Measurements from ENCODE around the gene GABARAPL1. TPM values are rescaled to one million over a fixed set of nuclear protein-coding genes. Genes with fewer than 3 reads are reported as not detected.

GABARAPL1 gene
- total RNA-seq, 6 experiments from 2014 or later: 152 to 231 (median 162) TPM

GRCh38 chr12:10189653-10190052, 23.0 kb upstream of the GABARAPL1 start:
- Mint-ChIP-seq H3K27me3 (ENCODE audit: insufficient read depth) (peaks cover 2% of the 10 kb centered on the region), H3K9me3 (no peaks in the 10 kb centered on the region), H3K4me3 (peak overlapping the region; percentile 18; the same call in 1 of the 2 replicates), H3K27ac (peak overlapping the region; percentile 67), H3K4me1 (ENCODE audit: low read depth) (peaks cover 62% of the 10 kb centered on the region), H3K36me3 (ENCODE audit: low read depth) (no peaks in the 10 kb centered on the region)
- no peak for TF ChIP-seq CTCF (IDR thresholded peaks at IDR 0.05)
- peak; percentile 44 for DNase-seq

- H3K27me3 Mint-ChIP-seq (ENCODE audit: insufficient read depth): peaks cover 2% of the 10 kb centered on the region
- H3K27ac Mint-ChIP-seq: peak overlapping the region; percentile 87
- no peaks in the 10 kb centered on the region for H3K9me3 Mint-ChIP-seq
- H3K4me3 Mint-ChIP-seq: peak overlapping the region; percentile 64
- peak; percentile 78 for DNase-seq
- peak; percentile 81 for TF ChIP-seq CTCF (IDR thresholded peaks at IDR 0.05)
- peaks cover 63% of the 10 kb centered on the region for H3K4me1 Mint-ChIP-seq (ENCODE audit: low read depth)
- H3K36me3 Mint-ChIP-seq (ENCODE audit: low read depth): no peaks in the 10 kb centered on the region
These were observed 21.9 kb upstream of the GABARAPL1 start for GRCh38 chr12:10190558-10191388.

- no peaks in the 10 kb centered on the region for H3K9me3 Mint-ChIP-seq
- peaks cover 63% of the 10 kb centered on the region for H3K4me1 Mint-ChIP-seq (ENCODE audit: low read depth)
- no peak for TF ChIP-seq CTCF (IDR thresholded peaks at IDR 0.05)
- peak overlapping the region; percentile 87 for H3K27ac Mint-ChIP-seq
- peaks cover 2% of the 10 kb centered on the region for H3K27me3 Mint-ChIP-seq (ENCODE audit: insufficient read depth)
- DNase-seq: peak; percentile 93
- H3K4me3 Mint-ChIP-seq: peak overlapping the region; percentile 64
- H3K36me3 Mint-ChIP-seq (ENCODE audit: low read depth): no peaks in the 10 kb centered on the region
These were observed 20.8 kb upstream of the GABARAPL1 start for GRCh38 chr12:10191865-10192264.

- Mint-ChIP-seq H3K4me3 (peak overlapping the region; percentile 0; the same call in 1 of the 2 replicates), H3K27me3 (ENCODE audit: insufficient read depth) (peaks cover 2% of the 10 kb centered on the region), H3K27ac (peak overlapping the region; percentile 36), H3K4me1 (ENCODE audit: low read depth) (peaks cover 59% of the 10 kb centered on the region), H3K9me3 (no peaks in the 10 kb centered on the region), H3K36me3 (ENCODE audit: low read depth) (no peaks in the 10 kb centered on the region)
- peak; percentile 62 for DNase-seq
- TF ChIP-seq CTCF (IDR thresholded peaks at IDR 0.05): no peak
These were observed 18.5 kb upstream of the GABARAPL1 start for GRCh38 chr12:10194160-10194670.

GRCh38 chr12:10196210-10196609, 16.5 kb upstream of the GABARAPL1 start:
- H3K27ac Mint-ChIP-seq: no peak overlapping the region
- TF ChIP-seq CTCF (IDR thresholded peaks at IDR 0.05): no peak
- H3K4me1 Mint-ChIP-seq (ENCODE audit: low read depth): peaks cover 39% of the 10 kb centered on the region
- DNase-seq: no peak
- no peak overlapping the region for H3K4me3 Mint-ChIP-seq
- H3K9me3 Mint-ChIP-seq: no peaks in the 10 kb centered on the region
- H3K36me3 Mint-ChIP-seq (ENCODE audit: low read depth): no peaks in the 10 kb centered on the region
- H3K27me3 Mint-ChIP-seq (ENCODE audit: insufficient read depth): peaks cover 2% of the 10 kb centered on the region
